Stimulated activated naive CD4-positive, alpha-beta T cell (primary cell): ENCODE results near the gene UGDH.
"Not testable (repeated sequence)": the region's sequence is repeated elsewhere in the genome, so short reads cannot be mapped to it uniquely, and the experiment has no call there.

ENCODE experiments used
- DNase-seq, 6 experiments: peaks; one replicate each; lab custom pipeline; 2025; lab: John Stamatoyannopoulos, UW

The UGDH gene

GRCh38 chr4:39495446-39496213, 31.6 kb downstream of the UGDH start:
- no peak for DNase-seq

- no peak for DNase-seq
Observed at GRCh38 chr4:39494354-39494753, 32.9 kb downstream of the UGDH start.

- no peak for DNase-seq
Observed at GRCh38 chr4:39490322-39490721, 36.9 kb downstream of the UGDH start.

GRCh38 chr4:39486221-39486804, 40.9 kb downstream of the UGDH start:
- no peak for DNase-seq

- no peak for DNase-seq
Observed at GRCh38 chr4:39484582-39485272, 42.5 kb downstream of the UGDH start.

GRCh38 chr4:39480902-39481695, 46.1 kb downstream of the UGDH start:
- no peak for DNase-seq

- DNase-seq = no peak
Observed at GRCh38 chr4:39480251-39480650, 47.0 kb downstream of the UGDH start.

- DNase-seq = no peak
Observed at GRCh38 chr4:39476187-39476895, 50.9 kb downstream of the UGDH start.

GRCh38 chr4:39472396-39472795, 54.8 kb downstream of the UGDH start:
- DNase-seq = no peak

- no peak for DNase-seq
Observed at GRCh38 chr4:39470402-39470801, 56.8 kb downstream of the UGDH start.

- DNase-seq = peak in 4 of 6 experiments; percentile 15 to 54 (median 36)
Observed at GRCh38 chr4:39469429-39470077, 57.7 kb downstream of the UGDH start.

- no peak for DNase-seq
Observed at GRCh38 chr4:39467464-39467863, 59.8 kb downstream of the UGDH start.

GRCh38 chr4:39466747-39467146, 60.5 kb downstream of the UGDH start:
- no peak for DNase-seq

- DNase-seq = no peak
Observed at GRCh38 chr4:39464886-39465501, 62.2 kb downstream of the UGDH start.

GRCh38 chr4:39458505-39459300, 68.5 kb downstream of the UGDH start, which contains the start of the genes LIAS and RPL9:
Gene LIAS, plus strand, starts transcription at chr4:39459056. Its CDS starts 62 bp downstream, at chr4:39459118.
Gene RPL9, minus strand, starts transcription at chr4:39458922. Its CDS starts 483 bp downstream, at chr4:39458439.
- peak; percentile 91 to 96 (median 92) for DNase-seq

GRCh38 chr4:39458161-39458504, 69.1 kb downstream of the UGDH start:
- not testable (repeated sequence) for DNase-seq

- DNase-seq = peak in 1 of 6 experiments; percentile 13
Observed at GRCh38 chr4:39456946-39457763, 70.1 kb downstream of the UGDH start.

GRCh38 chr4:39455486-39455885, 71.8 kb downstream of the UGDH start:
- DNase-seq = no peak

- DNase-seq = no peak
Observed at GRCh38 chr4:39453738-39454137, 73.5 kb downstream of the UGDH start.
